H1 (cell line): Measurements from ENCODE around the gene CCNI. TPM values are rescaled to one million over a fixed set of nuclear protein-coding genes. Genes with fewer than 3 reads are reported as not detected.
"Not testable (repeated sequence)": the region's sequence is repeated elsewhere in the genome, so short reads cannot be mapped to it uniquely, and the experiment has no call there.

Experiments used
- CTCF ChIA-PET: fragments of 300-600 bp; sonication (Branson Sonifier 250); formaldehyde crosslinking; loops from one replicate; lab custom pipeline; 2021; ENCODE audit not compliant: partially characterized antibody; lab: Charles Lee
- POLR2A ChIA-PET: fragments of 300-600 bp; sonication (Branson Sonifier 250); formaldehyde crosslinking; loops from one replicate; lab custom pipeline; 2021; ENCODE audit warnings: inconsistent platforms; ENCODE audit not compliant: partially characterized antibody; lab: Charles Lee
- DNase-seq, 2 experiments: peaks; one replicate each; pipeline versions ENCODE4 v3.0.0 to v3.0.0-alpha.2; 2010 to 2022; ENCODE audit warnings: low spot score in 2 of 2, low read depth in 1 of 2, mixed read lengths in 1 of 2
- FAIRE-seq: peaks from 2 replicates; lab custom pipeline; 2011; peaks lifted over from hg19 to GRCh38; lab: Jason Lieb, UNC
- H2AFZ ChIP-seq: 2 replicates; pipeline ENCODE4 v1.8.1; 2012; ENCODE audit warnings: low read length, inconsistent platforms
- H2AK5ac ChIP-seq: 2 replicates; pipeline ENCODE4 v1.6.1; 2013; ENCODE audit warnings: low read depth, low read length
- H2BK120ac ChIP-seq: replicated peaks from 2 replicates; pipeline ENCODE3; 2013; ENCODE audit warnings: low read depth, low read length, inconsistent platforms
- H2BK12ac ChIP-seq: 2 replicates; pipeline ENCODE4 v1.6.1; 2013; ENCODE audit warnings: low read depth, low read length
- H2BK15ac ChIP-seq: 2 replicates; pipeline ENCODE4 v1.6.1; 2013; ENCODE audit warnings: low read length
- H2BK20ac ChIP-seq: 2 replicates; pipeline ENCODE4 v1.6.1; 2013; ENCODE audit warnings: low read length
- H2BK5ac ChIP-seq: 2 replicates; pipeline ENCODE4 v1.6.1; 2013; ENCODE audit warnings: low read depth, low read length
- H3K14ac ChIP-seq: 2 replicates; pipeline ENCODE4 v1.6.1; 2013; ENCODE audit warnings: inconsistent platforms; ENCODE audit not compliant: insufficient read length
- H3K18ac ChIP-seq: 2 replicates; pipeline ENCODE4 v1.6.1; 2013; ENCODE audit warnings: low read length; ENCODE audit errors: extremely low read depth
- H3K23ac ChIP-seq: 2 replicates; pipeline ENCODE4 v1.6.1; 2013; ENCODE audit warnings: inconsistent platforms; ENCODE audit not compliant: insufficient read length
- H3K23me2 ChIP-seq: 2 replicates; pipeline ENCODE4 v1.6.1; 2013; ENCODE audit warnings: low read depth, low read length
- H3K27ac ChIP-seq: 2 replicates; pipeline ENCODE4 v1.6.1; 2011; ENCODE audit warnings: low read depth, low read length, inconsistent platforms
- H3K27me3 ChIP-seq, 4 experiments: replicated peaks in 1 of 4; 1 replicate in 1 of 4; 2 replicates in 3 of 4; pipeline versions ENCODE4 v1.6.1 to v1.8.1; 2011 to 2013; ENCODE audit warnings: low read length in 3 of 4, mild to moderate bottlenecking in 3 of 4, inconsistent platforms in 2 of 4, mixed read lengths in 2 of 4, moderate library complexity in 1 of 4; ENCODE audit not compliant: control insufficient read depth in 3 of 4, insufficient read depth in 3 of 4; ENCODE audit errors: extremely low read depth in 1 of 4
- H3K36me3 ChIP-seq, 4 experiments: 2 replicates each; pipeline versions ENCODE4 v1.6.1 to v1.8.1; 2011 to 2013; ENCODE audit warnings: mild to moderate bottlenecking in 4 of 4, low read length in 3 of 4, moderate library complexity in 2 of 4, control low read depth in 1 of 4, inconsistent platforms in 1 of 4; ENCODE audit not compliant: insufficient read depth in 4 of 4, control insufficient read depth in 2 of 4
- H3K4ac ChIP-seq: replicated peaks from 2 replicates; pipeline ENCODE3; 2013; ENCODE audit warnings: low read length, low read depth, mixed read lengths, inconsistent platforms; ENCODE audit not compliant: insufficient read length
- H3K4me1 ChIP-seq, 4 experiments: replicated peaks in 1 of 4; 1 replicate in 1 of 4; 2 replicates in 3 of 4; pipeline versions ENCODE4 v1.6.1 to v1.8.1; 2011 to 2013; ENCODE audit warnings: low read length in 3 of 4, inconsistent platforms in 2 of 4, mixed read lengths in 1 of 4; ENCODE audit not compliant: insufficient read depth in 4 of 4, control insufficient read depth in 3 of 4
- H3K4me2 ChIP-seq, 2 experiments: 2 replicates each; pipeline versions ENCODE4 v1.6.1 to v1.8.1; 2011 to 2013; ENCODE audit warnings: low read depth in 2 of 2, low read length in 2 of 2, control low read depth in 1 of 2, inconsistent platforms in 1 of 2, mild to moderate bottlenecking in 1 of 2; ENCODE audit not compliant: insufficient read depth in 1 of 2
- H3K4me3 ChIP-seq, 4 experiments: fragments of 200-600, 300-600 bp in 1 of 4; sonication (generic), shearing (Covaris generic), sonication (Bioruptor Twin) in 1 of 4; 2 replicates each; pipeline versions ENCODE4 v1.5.1 to v1.8.1; 2011 to 2016; ENCODE audit warnings: low read length in 4 of 4, low read depth in 3 of 4, control low read depth in 2 of 4, inconsistent platforms in 2 of 4, mild to moderate bottlenecking in 2 of 4, mixed read lengths in 1 of 4, moderate library complexity in 1 of 4; ENCODE audit not compliant: insufficient read depth in 2 of 4; ENCODE audit errors: extremely low read depth in 1 of 4
- H3K56ac ChIP-seq: replicated peaks from 2 replicates; pipeline ENCODE3; 2013; ENCODE audit warnings: low read depth, mild to moderate bottlenecking, mixed read lengths, low read length, inconsistent platforms; ENCODE audit not compliant: insufficient read length
- H3K79me1 ChIP-seq: 2 replicates; pipeline ENCODE4 v1.6.1; 2013; ENCODE audit warnings: low read depth, low read length, control low read depth
- H3K79me2 ChIP-seq, 2 experiments: 2 replicates each; pipeline versions ENCODE4 v1.6.1 to v1.8.1; 2012 to 2013; ENCODE audit warnings: low read length in 2 of 2, mild to moderate bottlenecking in 2 of 2, inconsistent platforms in 1 of 2; ENCODE audit not compliant: insufficient read depth in 2 of 2, control insufficient read depth in 1 of 2
- H3K9ac ChIP-seq, 4 experiments: replicated peaks in 1 of 4; 1 replicate in 1 of 4; 2 replicates in 3 of 4; pipeline versions ENCODE4 v1.6.1 to v1.8.1; 2011 to 2013; ENCODE audit warnings: low read depth in 3 of 4, low read length in 3 of 4, control low read depth in 2 of 4, mild to moderate bottlenecking in 2 of 4, moderate library complexity in 2 of 4, inconsistent platforms in 1 of 4; ENCODE audit errors: extremely low read depth in 1 of 4
- H3K9me3 ChIP-seq, 2 experiments: 2 replicates each; pipeline versions ENCODE4 v1.6.1 to v1.8.1; 2012 to 2013; ENCODE audit warnings: mild to moderate bottlenecking in 2 of 2, moderate library complexity in 2 of 2, control low read depth in 1 of 2, inconsistent platforms in 1 of 2, low read depth in 1 of 2, low read length in 1 of 2, mixed read lengths in 1 of 2; ENCODE audit not compliant: insufficient read depth in 2 of 2
- H4K20me1 ChIP-seq, 2 experiments: replicated peaks in 1 of 2; 2 replicates each; pipeline versions ENCODE3 to v1.8.1; 2011 to 2013; ENCODE audit warnings: inconsistent platforms in 2 of 2, low read length in 2 of 2, mild to moderate bottlenecking in 1 of 2; ENCODE audit not compliant: insufficient read depth in 2 of 2, control insufficient read depth in 1 of 2
- H4K5ac ChIP-seq: 2 replicates; pipeline ENCODE4 v1.6.1; 2013; ENCODE audit warnings: low read length, low read depth, mixed read lengths, inconsistent platforms; ENCODE audit not compliant: insufficient read length
- H4K8ac ChIP-seq: 2 replicates; pipeline ENCODE4 v1.8.0; 2013; ENCODE audit warnings: mild to moderate bottlenecking, moderate library complexity, low read length, inconsistent platforms; ENCODE audit not compliant: insufficient read depth; ENCODE audit errors: extremely low read depth
- H4K91ac ChIP-seq: replicated peaks from 2 replicates; pipeline ENCODE3; 2013; ENCODE audit warnings: low read length, mixed read lengths, inconsistent platforms; ENCODE audit not compliant: insufficient read length
- WGBS, 2 experiments: shearing (Covaris generic) in 1 of 2; methylation state at CpG; one replicate each; pipeline versions ENCODE4 v1.1.6 to v1.1.7; 2013 to 2015; ENCODE audit warnings: low lambda C conversion rate in 2 of 2, mixed read lengths in 2 of 2, inconsistent platforms in 1 of 2, low coverage in 1 of 2, missing lambda C conversion rate in 1 of 2; ENCODE audit not compliant: insufficient replicate concordance in 2 of 2, insufficient coverage in 1 of 2, insufficient read length in 1 of 2; ENCODE audit errors: extremely low coverage in 1 of 2, missing lambda C conversion rate in 1 of 2; 5-methylcytosine and 5-hydroxymethylcytosine counted together
- polyA plus RNA-seq, 7 experiments: library from polyadenylated mRNA; depleted of rRNA in 3 of 7; stranded (reverse) in 5 of 7; unstranded in 2 of 7; fragments of >200 nt in 5 of 7; fragments of 200-250 nt in 2 of 7; gene quantifications; 1 replicate in 5 of 7; 2 replicates in 1 of 7; 4 replicates in 1 of 7; pipeline versions ENCODE4 v1.2.1 to v1.2.3, GENCODE V29; 2011 to 2013; ENCODE audit warnings: missing spikeins in 2 of 7, mixed read lengths in 2 of 7
- total RNA-seq: library from RNA; stranded (reverse); fragmentation: NEBNext Ultra II Directional; extraction: Animal tissue kit (Norgen Biotek cat#: 25700); gene quantifications from 2 replicates; pipeline ENCODE4 v1.2.1, GENCODE V29; 2021

The CCNI gene
- total and polyA plus RNA-seq, 2 of the 8 experiments (the other 6 are each of a cell fraction or from before 2014, with no cell fraction given), result 97.8 to 234 TPM

GRCh38 chr4:77037168-77037567 lies 38.6 kb downstream of the CCNI start:
- H3K18ac ChIP-seq, H2AK5ac ChIP-seq, POLR2A ChIA-PET, H2BK15ac ChIP-seq, H2BK120ac ChIP-seq, H3K4me1 ChIP-seq, H3K4me2 ChIP-seq, H4K5ac ChIP-seq, H3K4ac ChIP-seq, H3K9ac ChIP-seq, H3K14ac ChIP-seq, FAIRE-seq, H4K8ac ChIP-seq, H3K23ac ChIP-seq, H3K27ac ChIP-seq, H3K9me3 ChIP-seq, H2BK5ac ChIP-seq, H4K91ac ChIP-seq, CTCF ChIA-PET, H3K79me2 ChIP-seq, H2BK20ac ChIP-seq, H2AFZ ChIP-seq, H3K79me1 ChIP-seq, H3K27me3 ChIP-seq, H3K23me2 ChIP-seq, H4K20me1 ChIP-seq, H3K56ac ChIP-seq, H3K4me3 ChIP-seq, DNase-seq, H2BK12ac ChIP-seq: not testable (repeated sequence)
- peaks cover 5 to 20% (median 7%) of the 10 kb centered on the region in 4 experiments; a peak in 6 of 8 replicates for H3K36me3 ChIP-seq
- WGBS, 2 experiments, result 94% methylated on average over 5 of the region's 5 CpGs; no CpG with 5 or more reads in 1 of the 2 experiments
